Spinal cord (tissue), 10 donors: Measurements from ENCODE around the gene FOXA1. TPM values are rescaled to one million over a fixed set of nuclear protein-coding genes. Genes with fewer than 3 reads are reported as not detected.

Experiments used
- DNase-seq, 6 donors: peaks; one replicate each; pipeline versions ENCODE4 v3.0.0 to v3.0.0-alpha.2; 2013 to 2015; ENCODE audit warnings: low spot score in 6 of 6, low read depth in 4 of 6
- H3K27ac ChIP-seq: one replicate; pipeline ENCODE4 v1.5.1; 2013; ENCODE audit warnings: low read depth, low read length, control low read depth
- H3K27me3 ChIP-seq: one replicate; pipeline ENCODE4 v1.6.1; 2013; ENCODE audit warnings: low read length; ENCODE audit not compliant: control insufficient read depth, insufficient read depth
- H3K36me3 ChIP-seq: one replicate; pipeline ENCODE4 v1.6.1; 2013; ENCODE audit warnings: low read length; ENCODE audit not compliant: control insufficient read depth, insufficient read depth
- H3K4me1 ChIP-seq: one replicate; pipeline ENCODE4 v1.6.1; 2013; ENCODE audit warnings: low read length; ENCODE audit not compliant: control insufficient read depth, insufficient read depth
- H3K4me3 ChIP-seq: one replicate; pipeline ENCODE4 v1.5.1; 2013; ENCODE audit warnings: low read depth, low read length, control low read depth
- H3K9me3 ChIP-seq: one replicate; pipeline ENCODE4 v1.6.1; 2013; ENCODE audit warnings: low read length; ENCODE audit not compliant: control insufficient read depth, insufficient read depth
- WGBS: methylation state at CpG from one replicate; pipeline ENCODE4 v1.1.5; 2013; ENCODE audit warnings: missing lambda C conversion rate; ENCODE audit not compliant: insufficient coverage; 5-methylcytosine and 5-hydroxymethylcytosine counted together
- polyA plus RNA-seq, 2 donors: library from polyadenylated mRNA; unstranded; fragments of 120-200 nt; gene quantifications; one replicate each; pipeline ENCODE4 v1.2.1, GENCODE V29; 2013; ENCODE audit not compliant: insufficient read length in 2 of 2
- total RNA-seq, 2 donors: library from RNA; depleted of rRNA in 1 of 2; stranded (reverse); fragments of 120-200 nt in 1 of 2; fragments of >200 nt in 1 of 2; gene quantifications; one replicate each; pipeline versions ENCODE4 v1.2.3 to v1.2.4, GENCODE V29; 2013 to 2014
- donor health status: healthy.

Gene FOXA1
- total and polyA plus RNA-seq, 4 donors, result 0.40 to 4.4 (median 2.5) TPM

DNA sequence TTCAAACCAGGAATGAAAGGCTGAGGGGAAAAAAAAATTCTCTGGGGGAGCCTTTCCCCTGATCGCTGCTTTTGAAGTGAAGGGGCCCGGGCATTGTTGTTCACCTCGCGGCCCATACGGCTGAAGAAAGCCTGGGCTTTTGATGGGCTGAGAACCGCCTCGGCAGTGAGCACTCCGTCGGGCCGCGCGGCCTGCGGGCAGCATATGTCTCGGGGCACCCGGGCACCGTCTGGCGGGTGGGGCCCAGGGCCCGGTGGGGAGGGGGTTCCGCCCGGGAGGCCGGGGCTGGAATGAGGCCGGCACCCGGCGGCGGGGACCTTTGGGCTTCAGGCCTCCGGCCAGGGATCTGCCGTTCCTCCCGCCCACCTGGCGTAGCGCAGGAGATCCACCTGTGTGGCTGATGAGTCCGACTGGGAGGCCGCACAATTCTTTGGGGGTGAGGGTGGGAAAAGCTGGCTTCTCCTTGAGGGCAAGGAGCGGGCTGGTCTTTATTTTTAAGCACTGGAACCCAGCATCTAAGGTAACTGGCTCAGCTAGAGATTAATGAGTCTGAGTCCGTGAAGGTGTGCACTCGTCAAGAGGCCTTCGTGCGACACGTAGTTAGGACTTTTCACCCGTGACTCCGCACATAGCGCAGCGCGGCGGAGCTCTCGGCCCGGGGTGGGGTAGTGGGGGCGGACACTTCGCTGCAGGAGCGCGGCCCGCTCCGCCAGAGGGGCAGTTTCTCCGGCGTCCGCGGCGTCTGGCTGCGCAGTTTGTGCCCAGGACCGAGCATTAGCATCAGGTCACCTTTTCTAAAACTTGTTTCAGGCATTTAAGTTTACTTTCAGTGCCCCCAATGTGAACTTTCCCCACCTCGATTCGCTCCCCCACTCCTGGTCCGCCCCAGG lies 10.6 kb downstream of the FOXA1 start:
- 1% methylated on average over 62 of the region's 62 CpGs for WGBS
- no peak for DNase-seq
- Histone ChIP-seq H3K27me3 (peaks cover 87% of the 10 kb centered on the region), H3K4me3 (no peak overlapping the region), H3K4me1 (peaks cover 29% of the 10 kb centered on the region), H3K27ac (no peak overlapping the region), H3K36me3 (no peaks in the 10 kb centered on the region), H3K9me3 (no peaks in the 10 kb centered on the region)

DNA sequence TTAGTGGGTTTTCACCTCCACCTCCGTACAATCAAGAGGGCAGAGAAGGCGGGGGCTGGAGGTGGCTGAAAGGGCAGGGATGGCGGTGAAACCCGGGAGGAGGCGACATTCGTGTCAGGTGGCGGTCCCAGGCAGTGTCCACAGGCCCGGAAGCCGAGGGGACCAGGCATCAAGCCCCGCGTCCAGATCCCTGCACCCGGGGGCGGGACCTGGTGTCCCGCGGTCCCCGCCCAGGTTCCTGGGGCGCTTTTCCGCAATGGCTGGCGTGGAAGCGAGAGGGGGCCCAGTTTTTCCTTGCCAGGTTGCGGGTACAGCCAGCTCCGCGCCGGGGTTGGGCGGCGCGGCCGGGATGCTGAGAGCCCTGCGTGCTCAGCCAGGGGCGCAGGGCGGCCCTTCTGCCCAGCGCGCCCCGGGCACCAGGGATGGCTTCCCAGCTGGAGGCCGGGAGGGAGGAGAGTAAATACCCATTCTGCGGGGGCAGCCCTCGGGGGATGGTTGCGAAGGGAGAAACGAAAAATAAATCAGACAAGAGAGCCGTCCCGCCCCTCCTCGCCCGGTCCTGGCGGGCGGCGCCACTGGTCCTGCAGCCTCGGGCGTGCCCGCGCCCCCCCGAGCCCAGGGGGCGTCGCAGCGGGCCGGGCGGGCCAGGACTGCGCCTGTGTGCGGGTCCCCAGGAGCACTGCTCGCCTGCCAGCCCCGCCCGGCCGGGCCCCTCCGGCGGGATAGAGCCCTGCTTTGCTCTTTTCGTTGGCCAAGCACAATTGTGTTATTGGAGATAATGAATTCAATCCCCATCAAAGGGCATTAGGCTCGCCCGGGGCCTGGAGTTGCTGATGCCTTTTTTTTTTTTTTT lies 11.5 kb downstream of the FOXA1 start:
- Histone ChIP-seq H3K4me3 (no peak overlapping the region), H3K9me3 (no peaks in the 10 kb centered on the region), H3K27ac (no peak overlapping the region), H3K27me3 (peaks cover 84% of the 10 kb centered on the region), H3K36me3 (no peaks in the 10 kb centered on the region), H3K4me1 (peaks cover 29% of the 10 kb centered on the region)
- 2% methylated on average over 63 of the region's 67 CpGs for WGBS
- peak in 1 of 6 donors; percentile 29 for DNase-seq

DNA sequence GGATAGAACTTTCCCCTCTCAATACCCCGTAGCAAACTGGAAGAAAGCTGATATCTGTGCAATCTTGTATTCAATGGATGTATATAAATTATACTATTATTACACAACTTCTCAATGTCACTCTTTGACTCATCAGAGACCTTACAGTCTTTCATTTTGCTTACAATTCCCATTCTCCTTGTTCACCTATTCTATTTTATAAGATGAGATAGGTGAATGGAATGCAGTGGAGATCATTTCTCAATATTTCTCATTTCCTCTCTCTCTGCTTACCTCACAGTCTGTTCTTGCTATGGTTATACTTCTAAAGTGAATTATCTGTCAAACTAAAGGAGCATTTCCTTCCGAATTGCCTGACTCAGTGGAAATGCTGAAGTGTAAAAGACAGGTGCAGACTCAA lies 14.9 kb downstream of the FOXA1 start:
- no CpG with 5 or more reads among the region's 2 CpGs for WGBS
- peaks cover 63% of the 10 kb centered on the region for H3K27me3 ChIP-seq
- DNase-seq, result no peak
- H3K4me1 ChIP-seq, result peaks cover 18% of the 10 kb centered on the region
- H3K4me3 ChIP-seq, result no peak overlapping the region
- H3K36me3 ChIP-seq, result no peaks in the 10 kb centered on the region
- no peaks in the 10 kb centered on the region for H3K9me3 ChIP-seq
- no peak overlapping the region for H3K27ac ChIP-seq

DNA sequence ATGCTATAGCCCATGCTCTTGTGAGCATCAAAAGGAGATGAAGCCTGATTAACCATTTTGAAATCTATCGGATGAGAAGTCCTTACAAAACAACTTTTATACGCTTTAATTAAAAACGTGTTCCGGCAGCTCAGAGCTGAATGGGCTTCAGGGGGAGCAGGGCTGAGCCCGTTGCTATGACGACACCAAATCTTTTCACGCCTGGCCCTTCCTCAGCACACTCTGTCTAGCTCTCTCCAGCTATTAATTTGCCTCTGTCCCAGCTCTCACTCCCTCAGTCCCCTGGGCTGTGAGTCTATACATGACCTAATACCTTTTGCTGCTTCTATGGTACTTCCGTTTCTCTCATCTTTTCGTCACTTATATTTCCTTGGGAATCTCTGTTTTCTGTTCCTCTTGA lies 15.8 kb downstream of the FOXA1 start:
- Histone ChIP-seq H3K27ac (no peak overlapping the region), H3K9me3 (no peaks in the 10 kb centered on the region), H3K36me3 (no peaks in the 10 kb centered on the region), H3K27me3 (peaks cover 54% of the 10 kb centered on the region), H3K4me3 (no peak overlapping the region), H3K4me1 (peaks cover 10% of the 10 kb centered on the region)
- DNase-seq, result peak in 2 of 6 donors; percentile 59 to 71
- 7% methylated on average over 7 of the region's 9 CpGs for WGBS

DNA sequence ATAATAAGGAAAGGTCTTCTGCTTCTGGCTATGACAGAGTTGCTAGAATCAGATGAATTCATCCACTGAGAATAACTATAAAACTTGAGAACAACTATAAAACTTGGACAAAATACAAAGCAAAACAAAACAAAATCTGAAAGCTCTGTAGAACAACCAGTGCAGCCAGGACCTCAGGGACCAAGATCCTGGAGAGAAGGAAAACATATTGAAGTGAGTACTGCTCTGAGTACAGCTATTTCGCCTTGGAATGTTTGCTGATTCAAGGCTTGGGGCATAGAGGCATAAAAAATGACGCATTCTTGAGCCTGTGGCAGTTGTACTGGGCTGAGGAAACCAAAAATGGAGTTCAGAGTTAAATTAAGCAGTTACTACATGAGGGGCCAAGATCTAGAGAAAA lies 21.7 kb downstream of the FOXA1 start:
- Histone ChIP-seq H3K4me1 (no peaks in the 10 kb centered on the region), H3K36me3 (no peaks in the 10 kb centered on the region), H3K9me3 (no peaks in the 10 kb centered on the region), H3K27ac (no peak overlapping the region), H3K4me3 (no peak overlapping the region), H3K27me3 (peaks cover 12% of the 10 kb centered on the region)
- no peak for DNase-seq
- 100% methylated on average over 1 of the region's 2 CpGs for WGBS

DNA sequence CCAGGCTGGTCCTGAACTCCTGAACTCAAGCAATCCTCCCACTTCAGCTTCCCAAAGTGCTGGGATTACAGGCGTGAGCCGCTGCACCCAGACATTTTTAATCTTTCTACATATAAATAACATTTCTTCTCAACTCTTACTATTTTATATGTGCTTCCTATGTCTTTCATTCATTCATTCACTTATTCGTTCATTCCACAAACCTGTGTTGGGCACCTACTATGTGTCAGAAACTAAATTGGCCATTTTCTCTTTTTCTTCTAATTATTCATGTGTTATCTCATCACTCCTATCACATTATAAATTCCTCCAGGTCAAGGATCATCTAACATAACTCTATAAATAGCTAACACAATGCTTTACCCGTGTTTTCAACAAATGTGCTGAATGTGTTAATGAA lies 23.7 kb downstream of the FOXA1 start:
- peaks cover 3% of the 10 kb centered on the region for H3K27me3 ChIP-seq
- no peaks in the 10 kb centered on the region for H3K9me3 ChIP-seq
- 100% methylated on average over 3 of the region's 4 CpGs for WGBS

DNA sequence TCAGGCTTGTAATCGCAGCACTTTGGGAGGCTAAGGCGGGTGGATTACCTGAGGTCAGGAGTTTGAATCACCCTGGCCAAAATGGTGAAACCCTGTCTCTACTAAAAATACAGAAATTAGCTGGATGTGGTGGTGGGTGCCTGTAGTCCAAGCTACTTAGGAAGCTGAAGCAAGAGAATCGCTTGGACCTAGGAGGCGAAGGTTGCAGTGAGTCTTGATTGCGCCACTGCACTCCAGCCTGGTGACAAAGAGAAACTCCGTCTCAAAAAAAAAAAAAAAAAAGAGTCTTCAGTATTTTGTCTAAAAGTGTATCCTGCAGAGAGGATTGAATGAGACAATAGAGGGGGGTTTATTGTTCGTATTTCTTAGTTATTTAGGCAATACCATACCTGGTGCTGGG lies 25.3 kb downstream of the FOXA1 start:
- Histone ChIP-seq H3K36me3 (no peaks in the 10 kb centered on the region), H3K4me3 (no peak overlapping the region), H3K4me1 (no peaks in the 10 kb centered on the region), H3K27me3 (no peaks in the 10 kb centered on the region), H3K27ac (no peak overlapping the region), H3K9me3 (no peaks in the 10 kb centered on the region)
- no peak for DNase-seq
- WGBS, result 83% methylated on average over 3 of the region's 7 CpGs

More for the DNA sequence above, 23.7 kb downstream of the FOXA1 start:
- no peaks in the 10 kb centered on the region for H3K36me3 ChIP-seq
- H3K4me1 ChIP-seq, result no peaks in the 10 kb centered on the region
- no peak overlapping the region for H3K27ac ChIP-seq
- no peak for DNase-seq
- H3K4me3 ChIP-seq, result no peak overlapping the region

DNA sequence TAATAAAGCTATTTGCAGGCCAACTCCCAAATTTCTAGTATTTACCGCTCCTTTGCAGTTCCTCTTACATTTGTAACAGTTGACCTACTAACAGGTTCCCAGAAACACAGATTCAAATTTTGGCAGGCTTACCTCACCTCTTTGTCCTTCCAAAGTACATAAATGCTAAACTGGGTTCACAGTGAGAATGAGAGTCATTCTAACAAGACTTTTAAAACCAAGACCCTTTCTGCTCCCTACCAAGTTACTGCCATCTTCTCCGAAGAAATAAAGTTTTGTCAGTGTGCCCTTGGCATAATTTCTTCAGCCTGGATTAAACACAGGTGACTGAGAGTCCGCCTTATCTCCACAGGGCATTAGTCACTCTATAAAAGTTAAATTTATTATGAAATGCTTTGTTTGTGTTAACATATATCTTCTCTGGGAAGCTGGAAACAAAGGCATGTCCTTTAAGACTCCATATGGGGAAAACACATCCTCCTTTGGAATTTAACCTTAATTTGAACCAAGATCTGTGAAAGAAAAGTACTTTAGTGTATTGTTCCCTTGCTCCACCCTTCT lies 28.2 kb downstream of the FOXA1 start:
- Histone ChIP-seq H3K9me3 (no peaks in the 10 kb centered on the region), H3K27me3 (no peaks in the 10 kb centered on the region), H3K36me3 (no peaks in the 10 kb centered on the region), H3K27ac (peak overlapping the region; percentile 43), H3K4me3 (no peak overlapping the region), H3K4me1 (no peaks in the 10 kb centered on the region)
- WGBS, result 0% methylated on average over 1 of the region's 3 CpGs
- peak in 1 of 6 donors; percentile 36 for DNase-seq

DNA sequence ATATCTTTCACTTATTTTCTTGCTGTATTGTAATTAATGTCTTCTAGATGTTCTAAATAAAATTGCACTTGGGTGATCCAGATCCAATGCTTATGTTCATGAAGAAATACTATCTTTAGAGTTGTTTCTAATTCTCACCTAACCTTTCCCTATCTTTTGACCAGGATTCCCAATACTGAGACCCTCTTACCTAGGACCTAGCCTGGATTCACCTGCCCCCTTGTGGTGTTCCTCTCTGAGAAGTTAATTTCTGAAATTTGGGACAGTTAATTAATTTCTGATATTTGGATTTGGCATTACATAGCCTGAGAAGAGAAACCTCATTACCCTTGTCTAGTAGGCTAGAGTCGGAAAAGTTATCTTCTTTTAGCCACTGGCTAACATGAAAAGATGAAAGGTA lies 29.5 kb downstream of the FOXA1 start:
- Histone ChIP-seq H3K9me3 (no peaks in the 10 kb centered on the region), H3K4me3 (no peak overlapping the region)

More for the DNA sequence above, 29.5 kb downstream of the FOXA1 start:
- H3K27me3 ChIP-seq, result no peaks in the 10 kb centered on the region
- WGBS, result no CpG with 5 or more reads among the region's 1 CpG
- no peak for DNase-seq
- H3K27ac ChIP-seq, result no peak overlapping the region
- no peaks in the 10 kb centered on the region for H3K4me1 ChIP-seq
- H3K36me3 ChIP-seq, result no peaks in the 10 kb centered on the region
